Activated CD4-positive, alpha-beta T cell treated with anti-CD3 and anti-CD28 coated beads, Interleukin-10, Interleukin-2, amounts not matched to agents 100 ng/mL and 50 ng/mL, durations not matched to agents 16 hours and 8 hours (primary cell): ENCODE measurements around the gene CATSPER3.
"Not testable (repeated sequence)": the region's sequence is repeated elsewhere in the genome, so short reads cannot be mapped to it uniquely, and the experiment has no call there.

Experiments used
- DNase-seq: peaks from one replicate; pipeline ENCODE4 v3.0.0-alpha.2; 2020

CATSPER3 gene

DNA sequence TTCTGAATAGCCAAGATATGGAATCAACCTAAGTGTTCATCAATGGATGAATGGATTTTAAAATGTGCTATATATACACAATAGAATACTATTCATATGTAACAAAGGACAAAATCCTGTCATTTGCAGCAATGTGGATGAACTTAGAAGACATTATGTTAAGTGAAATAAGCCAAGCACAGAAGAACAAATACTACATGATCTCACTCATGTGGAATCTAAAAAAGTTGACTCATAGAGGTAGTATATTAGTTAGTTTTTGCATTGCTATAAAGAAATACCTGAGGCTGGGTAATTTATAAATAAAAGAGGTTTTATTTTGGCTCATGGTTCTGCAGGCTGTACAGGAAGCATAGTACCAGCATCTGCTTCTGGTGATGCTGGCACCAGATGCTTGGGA is 8.1 kb downstream of the CATSPER3 start:
- no peak for DNase-seq

DNA sequence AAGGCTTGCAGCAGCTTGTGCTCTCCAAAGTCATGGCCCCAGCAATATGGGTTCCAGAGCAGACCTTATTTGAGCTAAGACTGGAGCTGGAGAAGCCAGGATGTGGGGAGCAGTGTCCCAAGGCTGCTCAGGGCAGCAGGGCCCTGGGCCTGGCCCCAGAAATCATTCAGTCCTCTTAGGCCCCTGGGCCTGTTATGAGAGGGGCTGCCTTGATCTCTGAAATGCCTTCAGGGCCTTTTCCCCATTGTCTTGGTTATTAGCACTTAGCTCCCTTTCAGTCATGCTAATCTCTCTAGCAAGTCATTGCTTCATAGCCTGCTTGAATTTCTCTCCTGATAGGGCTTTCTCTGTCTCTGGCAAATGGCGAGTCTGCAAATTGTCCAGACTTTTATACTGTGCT is 9.1 kb downstream of the CATSPER3 start:
- DNase-seq = no peak

DNA sequence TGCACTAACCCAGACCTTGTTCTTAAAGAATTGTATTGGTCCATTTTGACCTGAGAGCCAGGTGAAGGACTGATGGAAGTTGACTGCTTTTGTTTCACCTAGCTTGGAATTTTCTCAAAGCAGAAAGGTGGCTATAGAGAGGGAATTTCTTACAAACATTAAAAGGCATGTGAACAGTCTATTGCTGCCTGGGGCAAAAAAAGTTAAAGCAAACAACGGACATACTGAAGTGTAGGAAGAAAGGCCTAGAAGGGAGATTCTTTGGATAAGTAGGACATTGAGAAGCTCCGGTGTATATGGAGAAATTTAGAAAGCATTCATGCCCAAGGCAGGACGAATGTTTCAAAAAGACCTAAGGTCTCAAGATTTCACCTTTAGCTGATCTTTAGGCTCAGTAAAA is 11.7 kb downstream of the CATSPER3 start:
- DNase-seq = no peak

DNA sequence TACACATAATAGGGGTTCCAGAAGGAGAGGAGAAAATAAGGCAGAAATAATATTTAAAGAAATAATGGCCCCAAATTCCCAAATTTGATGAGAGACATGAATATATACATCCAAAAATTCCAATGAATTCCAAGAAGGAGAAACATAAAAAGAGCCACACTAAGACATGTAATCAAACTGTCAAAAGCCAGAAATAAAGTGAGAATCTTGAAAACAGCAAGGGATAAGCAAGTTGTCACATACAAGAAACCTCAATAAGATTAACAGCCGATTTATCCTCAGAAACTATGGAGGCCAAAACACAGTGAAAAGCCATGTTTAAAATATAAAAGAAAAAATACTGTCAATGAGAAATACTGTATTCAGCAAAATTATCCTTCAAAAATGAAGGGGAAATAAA is 14.5 kb downstream of the CATSPER3 start:
- DNase-seq = no peak

DNA sequence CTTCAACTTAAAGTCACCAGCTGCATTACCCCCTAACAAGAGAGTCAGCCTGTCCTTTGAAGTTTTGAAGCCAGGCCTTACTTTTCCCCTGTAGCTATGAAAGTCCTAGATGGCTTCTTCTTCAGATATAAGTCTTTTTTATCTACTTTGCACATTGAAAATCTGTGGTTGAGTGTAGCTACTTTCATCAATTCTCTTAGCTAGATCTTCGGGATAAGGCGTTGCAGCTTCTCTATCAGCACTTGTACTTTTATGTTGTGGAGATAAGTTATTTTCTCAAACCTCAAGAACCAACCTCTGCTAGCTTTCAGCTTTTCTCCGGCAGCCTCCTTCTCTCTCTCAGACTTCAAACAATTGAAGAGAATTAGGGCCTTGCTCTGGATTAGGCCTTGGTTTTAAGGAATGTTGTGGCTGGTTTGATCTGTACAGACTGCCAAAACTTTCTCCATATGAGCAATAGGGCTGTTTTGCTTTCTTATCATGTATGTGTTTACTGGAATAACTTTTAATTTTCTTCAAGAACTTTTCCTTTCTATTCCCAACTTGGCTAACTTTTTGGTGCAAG is 21.6 kb downstream of the CATSPER3 start:
- no peak for DNase-seq

DNA sequence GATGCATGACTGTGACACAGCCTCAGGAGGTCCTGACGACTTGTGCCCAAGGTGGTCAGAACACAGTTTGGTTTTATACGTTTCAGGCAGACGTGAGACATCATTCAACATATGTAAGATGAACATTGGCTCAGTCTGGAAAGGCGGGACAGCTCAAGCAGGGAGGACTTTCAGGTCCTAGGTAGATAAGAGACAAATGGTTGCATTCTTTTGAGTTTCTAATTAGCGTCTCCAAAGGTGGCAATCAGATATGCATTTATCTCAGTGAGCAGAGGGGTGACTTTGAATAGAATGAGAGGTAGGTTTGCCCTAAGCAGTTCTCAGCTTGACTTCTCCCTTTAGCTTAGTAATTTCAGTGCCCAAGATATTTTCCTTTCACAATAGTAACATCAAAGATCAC is 22.5 kb downstream of the CATSPER3 start:
- DNase-seq = not testable (repeated sequence)

DNA sequence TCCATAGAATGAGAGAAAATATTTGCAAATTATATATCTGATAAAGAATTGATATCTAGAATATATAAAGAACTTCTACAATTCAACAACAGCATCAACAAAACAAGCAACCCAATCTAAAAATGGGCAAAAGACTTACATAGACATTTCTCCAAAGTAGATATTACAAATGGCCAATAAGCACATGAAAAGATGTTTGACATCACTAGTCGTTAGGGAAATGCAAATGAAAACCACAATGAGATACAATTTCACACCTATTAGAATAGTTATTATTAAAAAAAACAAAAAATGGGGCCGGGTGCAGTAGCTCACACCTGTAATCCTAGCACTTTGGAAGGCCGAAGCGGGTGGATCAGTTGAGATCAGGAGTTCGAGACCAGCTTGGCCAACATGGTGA is 24.4 kb downstream of the CATSPER3 start:
- no peak for DNase-seq

DNA sequence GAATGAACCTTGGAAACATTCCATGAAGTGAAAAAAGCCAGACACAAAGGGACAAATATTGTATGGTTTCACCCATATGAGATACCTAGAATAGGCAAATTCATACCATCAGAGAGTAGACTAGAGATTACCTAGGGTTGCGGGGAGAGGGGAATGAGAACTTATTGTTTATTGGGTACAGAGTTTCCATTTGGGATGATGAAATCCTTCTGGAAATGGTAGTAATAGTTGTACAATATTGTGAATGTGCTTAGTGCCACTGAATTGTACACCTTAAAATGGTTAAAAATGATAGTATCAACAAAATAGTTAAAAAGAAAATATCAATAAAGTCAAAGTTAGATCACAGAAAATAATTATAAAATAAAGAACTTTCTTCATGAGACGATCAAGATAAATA is 25.5 kb downstream of the CATSPER3 start:
- DNase-seq = no peak

DNA sequence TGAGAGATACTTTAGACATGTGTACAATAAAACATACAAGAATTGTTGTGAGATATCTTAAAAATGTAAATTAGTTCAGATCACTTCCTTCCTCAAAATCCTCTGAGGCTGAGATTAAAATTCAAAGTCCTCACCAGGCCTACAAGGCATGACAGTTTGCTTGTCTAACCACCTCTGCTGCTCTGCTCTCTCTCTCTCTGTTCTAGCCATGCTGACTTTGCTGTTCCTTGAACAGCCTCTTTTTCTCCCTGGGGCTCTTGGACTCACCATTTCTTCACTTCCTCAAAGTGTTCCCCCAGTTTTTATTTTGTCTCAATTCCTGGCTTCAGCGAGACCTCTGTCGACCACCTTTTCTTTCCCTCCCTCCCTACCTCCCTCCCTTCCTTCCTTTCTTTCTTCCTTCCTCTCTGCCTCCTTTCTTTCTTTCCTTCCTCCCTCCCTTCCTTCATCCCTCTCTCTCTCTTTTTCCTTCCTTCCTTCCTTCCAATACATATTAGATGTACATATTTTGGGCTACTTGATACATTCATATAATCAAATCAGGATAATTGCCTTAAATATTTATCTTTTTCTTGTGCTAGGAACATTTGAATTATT is 27.0 kb downstream of the CATSPER3 start:
- no peak for DNase-seq

DNA sequence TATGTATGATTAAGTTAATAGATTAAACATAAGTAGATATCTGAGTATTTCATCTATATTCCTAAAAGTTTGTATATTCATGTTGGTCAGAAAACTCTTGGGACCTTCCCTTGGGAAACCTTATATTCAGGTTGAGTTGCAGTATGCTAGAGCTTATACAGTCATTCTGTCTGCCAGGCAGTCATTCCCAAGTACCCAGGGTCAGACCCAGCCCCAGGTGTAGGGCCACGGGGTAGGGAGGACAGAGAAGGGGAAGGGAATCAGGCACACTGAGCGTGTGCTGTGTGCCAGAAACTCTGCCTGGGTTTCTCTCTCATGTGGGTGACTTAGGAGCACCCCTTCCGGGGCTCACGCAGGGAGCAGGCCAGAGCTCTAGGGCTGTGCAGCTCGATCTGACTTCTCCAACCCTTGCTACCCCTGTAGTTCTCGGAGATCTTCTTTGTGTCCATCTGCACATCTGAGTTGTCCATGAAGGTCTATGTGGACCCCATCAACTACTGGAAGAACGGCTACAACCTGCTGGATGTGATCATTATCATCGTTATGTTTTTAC is 28.2 kb downstream of the CATSPER3 start:
- DNase-seq = no peak

DNA sequence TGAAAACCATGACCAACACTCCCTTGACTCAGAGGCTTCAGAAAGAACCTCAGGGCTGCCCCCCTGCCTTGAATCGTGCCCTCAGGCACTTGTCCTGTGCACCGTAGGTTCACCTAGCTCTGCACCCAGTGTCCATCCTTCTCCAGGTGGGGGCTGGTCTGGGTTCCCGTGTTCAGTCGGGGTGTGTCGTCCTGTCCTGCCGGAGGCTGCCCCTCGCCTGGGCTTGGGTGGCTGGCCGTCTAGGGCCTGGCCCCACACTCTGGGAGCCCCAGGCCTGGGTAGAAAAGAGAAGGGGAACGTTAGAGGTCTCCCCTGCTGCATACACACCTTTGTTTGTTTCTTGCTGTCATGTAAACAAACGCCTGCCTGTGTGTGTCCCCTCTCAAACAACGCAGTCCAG is 29.3 kb downstream of the CATSPER3 start:
- DNase-seq = no peak

DNA sequence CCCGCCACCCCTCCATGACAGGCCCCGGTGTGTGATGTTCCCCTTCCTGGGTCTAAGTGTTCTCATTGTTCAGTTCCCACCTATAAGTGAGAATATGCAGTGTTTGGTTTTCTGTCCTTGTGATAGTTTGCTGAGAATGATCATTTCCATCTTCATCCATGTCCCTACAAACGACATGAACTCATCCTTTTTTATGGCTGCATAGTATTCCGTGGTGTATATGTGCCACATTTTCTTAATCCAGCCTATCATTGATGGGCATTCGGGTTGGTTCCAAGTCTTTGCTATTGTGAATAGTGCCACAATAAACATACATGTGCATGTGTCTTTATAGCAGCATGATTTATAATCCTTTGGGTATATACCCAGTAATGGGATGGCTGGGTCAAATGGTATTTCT is 30.4 kb downstream of the CATSPER3 start:
- not testable (repeated sequence) for DNase-seq

DNA sequence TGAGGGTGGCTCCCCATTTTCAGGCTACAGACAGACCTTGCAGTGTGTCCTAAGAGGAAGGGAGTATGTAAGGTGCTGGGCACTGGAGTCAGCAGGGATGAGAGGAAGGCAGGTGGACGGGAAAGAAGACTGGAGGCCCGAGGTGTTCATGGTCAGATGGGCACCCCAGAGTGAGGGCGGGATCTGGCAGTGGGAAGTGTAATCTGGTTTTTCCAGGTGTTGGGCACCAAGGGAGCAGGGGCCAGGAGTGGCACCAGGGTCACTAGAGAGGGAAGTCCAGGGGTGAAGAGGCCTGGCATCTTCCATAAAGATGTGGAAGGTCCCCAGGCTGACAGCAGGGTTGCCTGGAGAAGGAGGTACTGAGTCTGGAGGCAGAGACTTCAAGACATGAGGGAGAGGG is 36.7 kb downstream of the CATSPER3 start:
- no peak for DNase-seq

DNA sequence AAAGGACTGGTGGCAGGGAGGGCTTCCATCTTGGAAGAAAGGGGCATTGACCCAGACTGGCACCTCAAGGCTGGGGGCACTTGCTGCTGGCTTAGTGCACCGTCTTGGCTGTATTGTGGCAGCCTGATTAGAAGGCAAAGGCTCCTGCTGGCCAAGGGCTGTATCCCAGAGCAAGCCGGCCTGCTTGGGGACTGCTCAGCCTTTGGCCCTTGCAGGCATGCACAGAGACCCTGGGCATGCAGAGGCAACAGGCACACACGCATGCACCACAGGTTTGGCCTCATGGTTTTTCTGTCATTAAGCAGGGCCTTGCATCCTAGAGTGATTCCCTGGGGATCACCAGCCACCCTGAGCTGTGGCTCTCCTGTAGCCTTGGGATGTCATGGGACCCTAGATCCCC is 37.4 kb downstream of the CATSPER3 start:
- no peak for DNase-seq

DNA sequence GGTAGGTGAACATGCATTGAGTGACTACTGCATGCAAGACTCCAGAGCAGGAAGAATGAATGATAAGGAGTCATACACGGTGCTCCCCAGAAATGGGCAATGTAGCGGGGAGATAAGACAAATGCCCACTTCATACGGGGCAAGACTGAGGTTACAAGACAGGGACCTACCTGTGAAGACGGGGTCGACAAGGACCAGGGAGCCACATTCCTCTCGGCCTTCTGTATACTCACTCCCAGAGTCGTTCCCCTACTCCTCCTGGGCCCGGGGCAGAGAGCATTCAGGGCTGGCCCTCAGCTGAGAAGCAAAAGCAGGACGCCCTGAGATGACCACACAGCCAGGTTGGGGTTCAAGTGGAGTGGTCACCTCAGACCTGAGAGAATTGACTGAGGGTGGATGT is 39.6 kb downstream of the CATSPER3 start:
- DNase-seq = no peak

DNA sequence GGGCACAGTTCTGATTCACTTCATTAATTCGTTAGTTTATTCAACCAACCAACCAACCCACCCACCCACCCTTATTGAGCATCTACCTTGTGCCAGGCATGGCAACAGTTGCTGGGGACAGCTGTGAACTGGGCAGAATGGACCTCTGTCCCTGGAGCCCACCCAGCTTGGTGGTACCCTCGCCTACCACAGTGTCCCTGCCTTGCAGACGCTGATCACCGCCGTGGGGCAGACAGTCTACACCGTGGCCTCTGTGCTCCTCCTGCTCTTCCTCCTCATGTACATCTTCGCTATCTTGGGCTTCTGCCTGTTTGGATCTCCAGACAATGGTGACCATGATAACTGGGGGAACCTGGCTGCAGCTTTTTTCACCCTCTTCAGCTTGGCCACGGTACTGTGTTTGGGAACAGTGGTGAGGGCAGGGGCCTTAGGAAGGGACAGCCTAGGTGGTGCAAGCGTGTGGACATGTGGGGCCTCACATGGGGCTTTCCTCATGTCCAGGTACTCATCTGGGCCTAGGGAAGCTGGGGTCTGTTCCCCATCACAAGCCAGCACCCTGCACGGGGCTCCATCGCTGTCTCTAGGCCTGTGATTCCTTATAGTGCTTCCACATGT is 40.1 kb downstream of the CATSPER3 start:
- DNase-seq = no peak

DNA sequence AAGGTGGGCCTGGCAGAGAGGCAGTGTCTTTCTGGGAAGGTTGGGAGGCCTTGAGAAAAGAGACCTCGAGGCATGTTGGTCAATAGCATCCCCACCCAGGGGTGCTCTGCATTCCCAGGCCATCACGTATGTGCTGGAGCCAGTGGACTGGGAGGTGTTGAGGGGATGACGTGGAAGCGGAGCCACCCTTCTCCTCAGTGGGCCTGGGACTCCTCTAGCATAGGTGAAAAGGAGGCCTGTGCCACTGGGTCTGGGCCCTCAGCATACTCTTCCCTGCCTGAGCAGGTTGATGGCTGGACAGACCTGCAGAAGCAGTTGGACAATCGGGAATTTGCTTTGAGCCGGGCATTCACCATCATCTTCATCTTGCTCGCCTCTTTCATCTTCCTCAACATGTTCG is 40.8 kb downstream of the CATSPER3 start:
- no peak for DNase-seq

DNA sequence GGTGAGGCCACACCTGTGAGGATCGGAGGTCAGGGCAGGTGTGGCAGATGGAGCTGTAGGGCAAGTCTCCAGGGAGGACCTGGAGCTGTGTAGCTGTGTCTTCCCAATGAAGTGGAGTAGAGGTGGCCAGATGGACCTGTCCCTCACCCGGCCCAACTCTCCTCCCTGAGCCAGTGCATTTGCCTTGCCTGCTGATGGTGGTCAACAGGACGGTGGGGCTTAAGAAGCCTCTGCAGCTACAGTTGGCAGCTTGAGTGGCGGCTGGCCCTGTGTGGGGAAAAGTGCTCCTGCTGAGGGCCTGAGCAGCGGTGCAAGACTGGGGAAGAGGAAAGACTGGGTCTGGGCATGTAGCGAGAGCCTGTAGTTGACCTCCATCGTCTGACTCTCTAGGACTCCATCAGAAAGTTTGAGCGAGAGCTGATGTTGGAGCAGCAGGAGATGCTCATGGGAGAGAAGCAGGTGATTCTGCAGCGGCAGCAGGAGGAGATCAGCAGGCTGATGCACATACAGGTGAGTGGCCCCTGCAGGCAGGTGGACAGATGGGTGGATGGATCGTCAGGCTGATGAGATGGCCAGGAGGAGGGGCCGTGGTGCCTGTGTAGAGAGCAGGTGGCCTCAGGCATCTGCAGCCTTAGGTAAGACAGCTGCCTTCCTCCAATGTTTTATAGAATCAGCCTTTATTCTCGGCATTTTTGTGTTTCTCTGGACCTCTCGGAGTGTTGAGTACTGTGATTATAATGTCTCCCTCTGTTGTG is 41.5 kb downstream of the CATSPER3 start:
- DNase-seq = no peak

DNA sequence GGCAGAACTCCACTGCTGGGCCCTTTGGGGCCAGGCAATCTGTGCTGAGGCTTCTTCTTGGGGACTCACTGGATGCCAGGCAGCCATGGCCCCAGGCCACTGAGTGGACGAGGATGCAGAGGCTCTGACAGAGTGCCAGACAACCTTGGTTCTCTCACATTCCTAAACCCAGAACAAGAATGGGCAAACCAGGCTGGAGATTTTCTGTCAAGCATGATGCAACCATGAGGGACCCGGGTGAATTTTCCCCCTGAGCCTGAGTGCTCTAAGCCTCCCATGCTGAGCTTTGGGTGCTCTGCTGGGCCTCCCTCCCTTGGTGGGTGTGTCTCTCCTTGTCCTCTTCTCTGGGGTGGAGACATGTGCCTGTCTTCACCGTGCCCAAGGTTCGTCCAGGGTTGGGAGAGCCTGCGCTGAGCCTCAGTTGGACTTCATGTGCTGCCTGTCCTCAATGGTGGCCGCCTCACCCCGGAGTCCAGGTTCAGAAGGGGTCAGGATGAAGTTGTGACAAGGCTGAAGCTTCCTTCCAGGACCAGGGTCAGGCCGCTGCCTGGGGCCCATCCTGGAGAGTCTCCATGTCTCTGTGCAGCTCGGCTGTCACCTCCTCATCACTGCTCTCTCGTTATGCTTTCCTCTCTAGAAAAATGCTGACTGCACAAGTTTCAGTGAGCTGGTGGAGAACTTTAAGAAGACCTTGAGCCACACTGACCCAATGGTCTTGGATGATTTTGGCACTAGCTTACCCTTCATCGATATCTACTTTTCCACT is 42.2 kb downstream of the CATSPER3 start:
- no peak for DNase-seq

DNA sequence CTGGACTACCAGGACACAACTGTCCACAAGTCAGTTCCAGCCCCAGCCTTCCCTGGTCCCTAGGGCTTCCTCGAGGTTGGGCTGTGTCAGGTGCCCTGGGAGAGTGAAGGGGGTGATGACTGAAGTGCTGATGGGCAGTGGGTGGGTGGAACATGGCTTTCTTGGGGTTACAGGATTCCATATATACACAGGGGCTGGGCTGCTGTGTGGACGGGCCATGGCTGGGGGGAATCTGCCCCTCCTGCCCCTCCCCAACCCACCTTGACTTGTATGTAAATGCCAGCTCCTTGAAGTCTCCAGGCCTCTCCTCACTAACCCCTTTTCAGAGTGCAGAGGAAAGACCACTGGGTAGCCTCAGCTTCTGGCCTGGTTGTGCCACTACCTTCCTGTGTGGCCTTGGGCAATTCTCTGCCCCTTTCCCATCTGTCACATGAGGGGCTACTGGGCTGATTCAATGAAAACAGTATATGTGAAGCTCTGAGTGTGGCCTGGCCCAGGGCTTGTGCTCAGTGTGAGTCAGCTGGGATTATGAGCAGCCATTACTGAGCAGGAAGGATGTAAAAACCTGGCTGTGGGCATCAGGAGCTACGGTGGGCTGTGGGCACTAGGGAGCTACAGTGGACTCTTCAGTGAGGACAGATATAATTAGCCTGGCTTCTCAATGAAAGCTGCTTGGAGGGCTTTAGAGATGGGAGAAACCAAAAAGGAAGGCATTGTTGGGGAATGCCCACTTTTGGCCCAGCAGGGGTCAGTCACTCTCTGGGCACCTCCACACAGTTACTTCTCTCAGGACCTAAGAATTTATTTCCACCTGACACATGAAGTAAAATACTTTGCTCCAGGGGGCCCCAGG is 43.0 kb downstream of the CATSPER3 start:
- DNase-seq = no peak

DNA sequence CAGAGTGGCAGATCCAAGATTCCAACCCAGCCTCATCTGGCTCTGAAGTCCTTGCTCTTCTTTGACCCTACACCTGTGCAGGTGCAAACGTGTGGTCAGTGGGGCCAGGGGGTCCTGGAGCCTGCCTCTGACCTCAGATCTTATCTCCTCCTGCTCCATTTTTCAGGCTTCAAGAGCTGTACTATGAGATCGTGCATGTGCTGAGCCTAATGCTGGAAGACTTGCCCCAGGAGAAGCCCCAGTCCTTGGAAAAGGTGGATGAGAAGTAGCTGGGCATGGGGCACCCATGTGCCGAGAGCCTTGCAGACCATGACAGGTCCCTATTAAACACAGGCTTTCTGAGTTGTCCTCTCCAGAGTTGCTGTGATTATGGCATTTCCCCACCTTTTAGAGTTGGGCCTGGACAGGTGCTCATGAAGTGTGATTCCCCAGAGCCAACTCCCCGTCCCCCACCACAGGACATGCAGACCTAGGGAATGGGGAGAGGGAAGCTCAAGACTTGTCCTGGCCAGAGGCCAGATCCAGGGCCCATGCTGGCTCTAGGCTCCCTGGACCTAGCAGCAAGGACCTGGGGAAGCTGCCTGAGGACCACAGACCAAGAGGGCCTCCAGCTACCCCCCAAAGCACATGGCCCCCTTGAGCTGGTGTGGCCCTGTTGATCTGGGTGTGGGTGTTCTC is 43.8 kb downstream of the CATSPER3 start:
- no peak for DNase-seq
